Activated B cell treated with CpG ODN at 0.5 μM for 24 hours (primary cell): Measurements from ENCODE around the gene FBXO2. TPM values are rescaled to one million over a fixed set of nuclear protein-coding genes. Genes with fewer than 3 reads are reported as not detected.

ENCODE experiments used
- ATAC-seq: fragments of 200-7000 bp; cut with Tn5 transposase; one replicate; pipeline ENCODE4 v1.10.0; 2021; ENCODE audit warnings: low read depth, mild to moderate bottlenecking, moderate library complexity
- CTCF ChIA-PET: fragments of 350-600 bp; sonication (Branson Sonifier 250); formaldehyde crosslinking; loops from one replicate; lab custom pipeline; 2021; ENCODE audit warnings: antibody characterized with exemption; lab: Charles Lee
- POLR2A ChIA-PET: fragments of 350-600 bp; sonication (Branson Sonifier 250); formaldehyde crosslinking; loops from one replicate; lab custom pipeline; 2021; ENCODE audit warnings: antibody characterized with exemption; lab: Charles Lee
- DNase-seq: peaks from one replicate; pipeline ENCODE4 v3.0.0; 2022
- H3K27ac Mint-ChIP-seq: one replicate; pipeline ENCODE4 v1.8.0; 2020; ENCODE audit warnings: mixed read lengths
- H3K27me3 Mint-ChIP-seq: one replicate; pipeline ENCODE4 v1.8.0; 2021; ENCODE audit warnings: mixed read lengths
- H3K36me3 Mint-ChIP-seq: one replicate; pipeline ENCODE4 v1.8.0; 2021; ENCODE audit warnings: low read depth, mixed read lengths
- H3K4me1 Mint-ChIP-seq: one replicate; pipeline ENCODE4 v1.8.0; 2021; ENCODE audit warnings: mixed read lengths
- H3K4me3 Mint-ChIP-seq: one replicate; pipeline ENCODE4 v1.8.0; 2020; ENCODE audit warnings: mild to moderate bottlenecking, mixed read lengths
- H3K9me3 Mint-ChIP-seq: one replicate; pipeline ENCODE4 v1.8.0; 2020; ENCODE audit warnings: mixed read lengths
- intact Hi-C: fragments of 100-400 bp; cut with micrococcal nuclease; formaldehyde crosslinking; loops from one replicate; pipeline ENCODE4 v1.15.1; 2024
- total RNA-seq: library from RNA; stranded (reverse); gene quantifications from 2 replicates; pipeline ENCODE4 v1.2.3, GENCODE V29; 2022
- TF ChIP-seq, protein P1 (sequence below): fragments of 200-600 bp; IDR thresholded peaks from one replicate; pipeline ENCODE4 v1.8.0; 2022; ENCODE audit warnings: antibody characterized with exemption, mild to moderate bottlenecking

The FBXO2 gene
- total RNA-seq, 1 donor from 2014 or later: 4.2 TPM

GRCh38 chr1:11693024-11693590 lies 38.9 kb upstream of the FBXO2 start:
- H3K4me1 Mint-ChIP-seq: peaks cover 16% of the 10 kb centered on the region
- ChIA-PET POLR2A (no interaction called here), CTCF (no interaction called here)
- DNase-seq (no peak), ATAC-seq (peak; percentile 21)
- H3K9me3 Mint-ChIP-seq: no peaks in the 10 kb centered on the region
- intact Hi-C loops: no loop called here
- TF ChIP-seq, protein P1, sequence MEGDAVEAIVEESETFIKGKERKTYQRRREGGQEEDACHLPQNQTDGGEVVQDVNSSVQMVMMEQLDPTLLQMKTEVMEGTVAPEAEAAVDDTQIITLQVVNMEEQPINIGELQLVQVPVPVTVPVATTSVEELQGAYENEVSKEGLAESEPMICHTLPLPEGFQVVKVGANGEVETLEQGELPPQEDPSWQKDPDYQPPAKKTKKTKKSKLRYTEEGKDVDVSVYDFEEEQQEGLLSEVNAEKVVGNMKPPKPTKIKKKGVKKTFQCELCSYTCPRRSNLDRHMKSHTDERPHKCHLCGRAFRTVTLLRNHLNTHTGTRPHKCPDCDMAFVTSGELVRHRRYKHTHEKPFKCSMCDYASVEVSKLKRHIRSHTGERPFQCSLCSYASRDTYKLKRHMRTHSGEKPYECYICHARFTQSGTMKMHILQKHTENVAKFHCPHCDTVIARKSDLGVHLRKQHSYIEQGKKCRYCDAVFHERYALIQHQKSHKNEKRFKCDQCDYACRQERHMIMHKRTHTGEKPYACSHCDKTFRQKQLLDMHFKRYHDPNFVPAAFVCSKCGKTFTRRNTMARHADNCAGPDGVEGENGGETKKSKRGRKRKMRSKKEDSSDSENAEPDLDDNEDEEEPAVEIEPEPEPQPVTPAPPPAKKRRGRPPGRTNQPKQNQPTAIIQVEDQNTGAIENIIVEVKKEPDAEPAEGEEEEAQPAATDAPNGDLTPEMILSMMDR: no peak
- peaks cover 42% of the 10 kb centered on the region for H3K27me3 Mint-ChIP-seq
- no peaks in the 10 kb centered on the region for H3K36me3 Mint-ChIP-seq
- H3K4me3 Mint-ChIP-seq: peak overlapping the region; percentile 24
- no peak overlapping the region for H3K27ac Mint-ChIP-seq

- ChIA-PET POLR2A (interaction anchor here (0.8 kb wide), 1 partner anchor 11 kb away, joined by 3 read pairs; no protein-coding TSS in a partner anchor), CTCF (no interaction called here)
- no peak for ATAC-seq
- no peak for DNase-seq
- TF ChIP-seq, protein P1: no peak
- no peaks in the 10 kb centered on the region for H3K36me3 Mint-ChIP-seq
- peak overlapping the region; percentile 61 for H3K4me3 Mint-ChIP-seq
- intact Hi-C loops: loop anchor here (2.0 kb wide), 1 partner anchor 27 kb away; no protein-coding TSS in a partner anchor
- no peaks in the 10 kb centered on the region for H3K9me3 Mint-ChIP-seq
- H3K4me1 Mint-ChIP-seq: peaks cover 16% of the 10 kb centered on the region
- H3K27ac Mint-ChIP-seq: no peak overlapping the region
- peaks cover 46% of the 10 kb centered on the region for H3K27me3 Mint-ChIP-seq
Measured at GRCh38 chr1:11691928-11692711, 37.9 kb upstream of the FBXO2 start.

- ChIA-PET POLR2A (interaction anchor here (0.8 to 1.5 kb wide), 2 partner anchors 10 to 44 kb away, joined by 3 to 6 read pairs; partner anchors contain the start of gene AGTRAP), CTCF (interaction anchor here (1.2 kb wide), 1 partner anchor 27 kb away, joined by 6 read pairs; the partner anchor contains the start of gene FBXO6)
- ATAC-seq (peak; percentile 25), DNase-seq (no peak)
- H3K27ac Mint-ChIP-seq: no peak within 1 kb of the TSS
- H3K9me3 Mint-ChIP-seq: no peaks in the 10 kb centered on the region
- no peaks in the 10 kb centered on the region for H3K36me3 Mint-ChIP-seq
- TF ChIP-seq, protein P1: no peak
- peaks cover 16% of the 10 kb centered on the region for H3K4me1 Mint-ChIP-seq
- intact Hi-C loops: loop anchor here (2.0 kb wide), 1 partner anchor 27 kb away; no protein-coding TSS in a partner anchor
- peak within 1 kb of the TSS; percentile 71 for H3K4me3 Mint-ChIP-seq
- peaks cover 46% of the 10 kb centered on the region for H3K27me3 Mint-ChIP-seq
Measured at GRCh38 chr1:11691302-11691914, 37.2 kb upstream of the FBXO2 start, which contains the start of gene DRAXIN. Gene DRAXIN (plus strand): TSS chr1:11691710. CDS start chr1:11706259, 14,549 bp downstream.

DNA sequence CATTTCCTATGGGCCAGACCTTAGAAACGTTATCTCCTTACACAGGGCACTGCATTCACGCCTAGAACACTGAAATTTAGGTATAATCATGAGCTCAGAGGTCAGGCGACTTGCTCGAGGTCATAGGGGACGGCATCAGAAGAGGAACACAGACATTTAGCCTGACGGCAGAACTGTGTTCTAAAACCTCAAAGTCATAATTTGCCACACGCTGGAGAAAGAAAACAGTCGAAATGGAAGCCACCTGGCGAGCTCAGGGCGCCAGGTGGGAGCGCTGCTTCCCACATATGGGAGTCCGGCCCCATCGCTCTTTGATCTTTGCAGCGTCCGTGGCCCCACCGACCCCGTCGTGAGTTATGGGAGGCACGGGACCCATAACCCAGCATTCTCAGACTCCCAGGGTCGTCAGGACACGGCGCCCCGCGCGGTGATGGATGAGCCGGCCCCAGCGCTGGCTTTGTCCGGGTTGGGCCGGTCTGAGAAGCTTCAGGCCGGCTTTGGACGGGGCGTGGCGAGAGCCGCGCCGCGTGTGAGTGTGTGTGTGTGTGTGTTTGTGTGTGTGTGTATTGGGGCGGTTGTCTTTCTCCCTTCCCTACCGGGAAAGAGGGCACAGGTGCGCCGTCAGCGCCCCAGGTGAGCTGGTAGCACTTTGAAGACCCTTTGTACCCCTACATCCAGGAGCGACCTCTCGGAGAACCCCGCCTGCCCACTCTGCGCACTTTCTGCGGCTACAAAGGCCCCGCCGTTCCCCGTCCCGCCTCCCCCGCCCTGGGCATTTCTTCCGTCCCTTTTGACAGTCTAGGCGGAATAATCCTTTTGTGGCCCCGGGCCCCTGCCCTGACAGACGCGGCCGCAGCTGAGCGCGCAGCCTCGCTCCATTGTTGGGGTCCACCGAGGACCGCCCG lies 36.4 kb upstream of the FBXO2 start:
- Mint-ChIP-seq H3K27me3 (peaks cover 45% of the 10 kb centered on the region), H3K4me3 (peak overlapping the region; percentile 71), H3K27ac (no peak overlapping the region), H3K9me3 (no peaks in the 10 kb centered on the region), H3K4me1 (peaks cover 16% of the 10 kb centered on the region), H3K36me3 (no peaks in the 10 kb centered on the region)
- TF ChIP-seq, protein P1: no peak
- ATAC-seq (peak; percentile 21), DNase-seq (no peak)
- intact Hi-C loops: loop anchor here (2.0 kb wide), 1 partner anchor 28 kb away; no protein-coding TSS in a partner anchor
- ChIA-PET CTCF (interaction anchor here (1.2 to 1.4 kb wide), 2 partner anchors 17 to 26 kb away, joined by 3 to 6 read pairs; partner anchors contain the start of gene FBXO6), POLR2A (interaction anchor here (0.6 to 1.5 kb wide), 3 partner anchors 26 to 181 kb away, joined by 3 to 6 read pairs (median 6); partner anchors contain the start of gene AGTRAP)
